PC-3 (cell line): ENCODE data around the gene RMDN3.

Source experiments
- EZH2 ChIP-seq: fragments of 300-600 bp; sonication (generic); IDR thresholded peaks from one replicate; pipeline ENCODE4 v1.6.1; 2017; ENCODE audit warnings: antibody characterized with exemption, mild to moderate bottlenecking, low read length; ENCODE audit not compliant: unreplicated experiment
- EZH2phosphoT487 ChIP-seq: fragments of 300-600 bp; sonication (generic); IDR thresholded peaks from 2 replicates; pipeline ENCODE4 v1.6.1; 2018; ENCODE audit warnings: mild to moderate bottlenecking, antibody characterized with exemption, low read length, borderline replicate concordance
- TF ChIP-seq, protein P1 (sequence below): fragments of 300-600 bp; sonication (generic); conservative IDR thresholded peaks from 2 replicates; pipeline ENCODE4 v1.5.1; 2017; ENCODE audit warnings: antibody characterized with exemption, low read depth, mild to moderate bottlenecking, low read length

DNA sequence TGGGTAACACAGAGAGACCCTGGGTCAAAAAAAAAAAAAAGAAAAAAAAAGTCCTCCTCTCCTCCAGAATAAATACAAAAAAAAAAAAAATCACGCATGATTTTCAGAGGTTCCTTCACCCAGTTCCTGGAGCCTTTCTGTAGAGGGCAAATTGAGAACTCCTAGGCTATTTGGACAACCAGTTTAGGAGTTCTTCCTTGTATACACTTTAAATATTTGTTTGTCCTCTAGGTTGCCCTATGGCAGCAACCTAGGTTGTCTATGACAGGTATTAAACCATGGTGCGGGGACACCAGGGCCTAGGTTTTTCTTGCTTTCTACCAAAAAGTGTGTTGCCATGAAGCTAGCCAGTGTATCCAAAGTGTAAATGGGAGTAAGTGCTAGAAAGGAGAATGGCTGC lies 48.0 kb upstream of the RMDN3 start:
- TF ChIP-seq EZH2phosphoT487 (no peak), EZH2 (no peak)
- TF ChIP-seq, protein P1, sequence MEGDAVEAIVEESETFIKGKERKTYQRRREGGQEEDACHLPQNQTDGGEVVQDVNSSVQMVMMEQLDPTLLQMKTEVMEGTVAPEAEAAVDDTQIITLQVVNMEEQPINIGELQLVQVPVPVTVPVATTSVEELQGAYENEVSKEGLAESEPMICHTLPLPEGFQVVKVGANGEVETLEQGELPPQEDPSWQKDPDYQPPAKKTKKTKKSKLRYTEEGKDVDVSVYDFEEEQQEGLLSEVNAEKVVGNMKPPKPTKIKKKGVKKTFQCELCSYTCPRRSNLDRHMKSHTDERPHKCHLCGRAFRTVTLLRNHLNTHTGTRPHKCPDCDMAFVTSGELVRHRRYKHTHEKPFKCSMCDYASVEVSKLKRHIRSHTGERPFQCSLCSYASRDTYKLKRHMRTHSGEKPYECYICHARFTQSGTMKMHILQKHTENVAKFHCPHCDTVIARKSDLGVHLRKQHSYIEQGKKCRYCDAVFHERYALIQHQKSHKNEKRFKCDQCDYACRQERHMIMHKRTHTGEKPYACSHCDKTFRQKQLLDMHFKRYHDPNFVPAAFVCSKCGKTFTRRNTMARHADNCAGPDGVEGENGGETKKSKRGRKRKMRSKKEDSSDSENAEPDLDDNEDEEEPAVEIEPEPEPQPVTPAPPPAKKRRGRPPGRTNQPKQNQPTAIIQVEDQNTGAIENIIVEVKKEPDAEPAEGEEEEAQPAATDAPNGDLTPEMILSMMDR, result no peak
